ENCODE measurements around the gene TEPSIN.

Gene TEPSIN

DNA sequence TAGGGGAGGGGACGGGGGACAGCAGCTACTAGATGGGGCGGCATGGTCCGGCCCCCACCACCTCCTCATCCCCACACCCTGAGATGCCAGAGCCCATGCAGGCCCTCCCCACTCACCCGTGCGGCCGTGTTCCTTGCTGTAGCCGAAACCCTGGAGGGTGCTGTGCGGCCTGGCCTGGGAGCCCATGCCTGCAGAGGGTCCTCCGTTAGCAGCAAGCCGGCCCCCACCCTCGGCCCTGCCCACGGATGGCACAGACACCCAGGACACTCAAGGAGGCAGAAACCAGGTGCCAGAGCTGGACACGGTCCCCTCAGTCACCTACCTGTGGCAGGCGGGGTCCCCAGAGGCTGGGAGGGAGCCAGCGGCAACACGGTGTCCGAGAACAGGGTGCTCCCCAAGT is 5.5 kb downstream of the TEPSIN start:
- ATAC-seq, result no peak

GRCh38 chr17:81232616-81233241 is 6.1 kb downstream of the TEPSIN start:
- ATAC-seq, result no peak
- TF ChIP-seq ARNTL (CRISPR knock-in tag; IDR thresholded peaks at IDR 0.05; ENCODE audit: borderline replicate concordance, low read depth), result no peak
- TF ChIP-seq BACH2 (CRISPR knock-in tag; IDR thresholded peaks at IDR 0.05; ENCODE audit: borderline replicate concordance), result no peak
- TF ChIP-seq, protein P1, sequence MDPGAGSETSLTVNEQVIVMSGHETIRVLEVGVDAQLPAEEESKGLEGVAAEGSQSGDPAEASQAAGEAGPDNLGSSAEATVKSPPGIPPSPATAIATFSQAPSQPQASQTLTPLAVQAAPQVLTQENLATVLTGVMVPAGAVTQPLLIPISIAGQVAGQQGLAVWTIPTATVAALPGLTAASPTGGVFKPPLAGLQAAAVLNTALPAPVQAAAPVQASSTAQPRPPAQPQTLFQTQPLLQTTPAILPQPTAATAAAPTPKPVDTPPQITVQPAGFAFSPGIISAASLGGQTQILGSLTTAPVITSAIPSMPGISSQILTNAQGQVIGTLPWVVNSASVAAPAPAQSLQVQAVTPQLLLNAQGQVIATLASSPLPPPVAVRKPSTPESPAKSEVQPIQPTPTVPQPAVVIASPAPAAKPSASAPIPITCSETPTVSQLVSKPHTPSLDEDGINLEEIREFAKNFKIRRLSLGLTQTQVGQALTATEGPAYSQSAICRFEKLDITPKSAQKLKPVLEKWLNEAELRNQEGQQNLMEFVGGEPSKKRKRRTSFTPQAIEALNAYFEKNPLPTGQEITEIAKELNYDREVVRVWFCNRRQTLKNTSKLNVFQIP (CRISPR knock-in tag; IDR thresholded peaks at IDR 0.05; ENCODE audit: borderline replicate concordance, low read depth), result no peak
- no peak for TF ChIP-seq PPARA (CRISPR knock-in tag; IDR thresholded peaks at IDR 0.05; ENCODE audit: borderline replicate concordance)
- TF ChIP-seq, protein P2, sequence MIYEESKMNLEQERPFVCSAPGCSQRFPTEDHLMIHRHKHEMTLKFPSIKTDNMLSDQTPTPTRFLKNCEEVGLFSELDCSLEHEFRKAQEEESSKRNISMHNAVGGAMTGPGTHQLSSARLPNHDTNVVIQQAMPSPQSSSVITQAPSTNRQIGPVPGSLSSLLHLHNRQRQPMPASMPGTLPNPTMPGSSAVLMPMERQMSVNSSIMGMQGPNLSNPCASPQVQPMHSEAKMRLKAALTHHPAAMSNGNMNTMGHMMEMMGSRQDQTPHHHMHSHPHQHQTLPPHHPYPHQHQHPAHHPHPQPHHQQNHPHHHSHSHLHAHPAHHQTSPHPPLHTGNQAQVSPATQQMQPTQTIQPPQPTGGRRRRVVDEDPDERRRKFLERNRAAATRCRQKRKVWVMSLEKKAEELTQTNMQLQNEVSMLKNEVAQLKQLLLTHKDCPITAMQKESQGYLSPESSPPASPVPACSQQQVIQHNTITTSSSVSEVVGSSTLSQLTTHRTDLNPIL (CRISPR knock-in tag; IDR thresholded peaks at IDR 0.05; ENCODE audit: low read depth), result no peak
- no peak for TF ChIP-seq TCF4 (CRISPR knock-in tag; IDR thresholded peaks at IDR 0.05; ENCODE audit: borderline replicate concordance)
- no peak for TF ChIP-seq ZFP30 (CRISPR knock-in tag; IDR thresholded peaks at IDR 0.05)
- no peak for TF ChIP-seq ZNF565 (CRISPR knock-in tag; conservative IDR thresholded peaks at IDR 0.05; ENCODE audit: low read depth)
- TF ChIP-seq PATZ1 (CRISPR knock-in tag; IDR thresholded peaks at IDR 0.05; ENCODE audit: borderline replicate concordance), result no peak
- no peak for TF ChIP-seq ZNF8 (CRISPR knock-in tag; IDR thresholded peaks at IDR 0.05)
- TF ChIP-seq ZFP3 (CRISPR knock-in tag; IDR thresholded peaks at IDR 0.05), result no peak
- TF ChIP-seq OSR1 (CRISPR knock-in tag; IDR thresholded peaks at IDR 0.05), result no peak
- TF ChIP-seq SNAI2 (CRISPR knock-in tag; IDR thresholded peaks at IDR 0.05), result no peak

More for the DNA sequence above, 5.5 kb downstream of the TEPSIN start:
- TF ChIP-seq OSR1 (CRISPR knock-in tag; IDR thresholded peaks at IDR 0.05) (no peak), TOX (CRISPR knock-in tag; IDR thresholded peaks at IDR 0.05; ENCODE audit: borderline replicate concordance) (no peak), GLIS3 (CRISPR knock-in tag; IDR thresholded peaks at IDR 0.05) (no peak), ZC3H10 (CRISPR knock-in tag; IDR thresholded peaks at IDR 0.05) (no peak), ZNF565 (CRISPR knock-in tag; conservative IDR thresholded peaks at IDR 0.05; ENCODE audit: low read depth) (no peak), PATZ1 (CRISPR knock-in tag; IDR thresholded peaks at IDR 0.05; ENCODE audit: borderline replicate concordance) (no peak), ZNF8 (CRISPR knock-in tag; IDR thresholded peaks at IDR 0.05) (no peak), CSDC2 (CRISPR knock-in tag; IDR thresholded peaks at IDR 0.05) (no peak), BACH2 (CRISPR knock-in tag; IDR thresholded peaks at IDR 0.05; ENCODE audit: borderline replicate concordance) (no peak), RARB (CRISPR knock-in tag; IDR thresholded peaks at IDR 0.05) (no peak)
- TF ChIP-seq, protein P3, sequence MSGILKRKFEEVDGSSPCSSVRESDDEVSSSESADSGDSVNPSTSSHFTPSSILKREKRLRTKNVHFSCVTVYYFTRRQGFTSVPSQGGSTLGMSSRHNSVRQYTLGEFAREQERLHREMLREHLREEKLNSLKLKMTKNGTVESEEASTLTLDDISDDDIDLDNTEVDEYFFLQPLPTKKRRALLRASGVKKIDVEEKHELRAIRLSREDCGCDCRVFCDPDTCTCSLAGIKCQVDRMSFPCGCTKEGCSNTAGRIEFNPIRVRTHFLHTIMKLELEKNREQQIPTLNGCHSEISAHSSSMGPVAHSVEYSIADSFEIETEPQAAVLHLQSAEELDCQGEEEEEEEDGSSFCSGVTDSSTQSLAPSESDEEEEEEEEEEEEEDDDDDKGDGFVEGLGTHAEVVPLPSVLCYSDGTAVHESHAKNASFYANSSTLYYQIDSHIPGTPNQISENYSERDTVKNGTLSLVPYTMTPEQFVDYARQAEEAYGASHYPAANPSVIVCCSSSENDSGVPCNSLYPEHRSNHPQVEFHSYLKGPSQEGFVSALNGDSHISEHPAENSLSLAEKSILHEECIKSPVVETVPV (CRISPR knock-in tag; IDR thresholded peaks at IDR 0.05), result no peak
- TF ChIP-seq, protein P4, sequence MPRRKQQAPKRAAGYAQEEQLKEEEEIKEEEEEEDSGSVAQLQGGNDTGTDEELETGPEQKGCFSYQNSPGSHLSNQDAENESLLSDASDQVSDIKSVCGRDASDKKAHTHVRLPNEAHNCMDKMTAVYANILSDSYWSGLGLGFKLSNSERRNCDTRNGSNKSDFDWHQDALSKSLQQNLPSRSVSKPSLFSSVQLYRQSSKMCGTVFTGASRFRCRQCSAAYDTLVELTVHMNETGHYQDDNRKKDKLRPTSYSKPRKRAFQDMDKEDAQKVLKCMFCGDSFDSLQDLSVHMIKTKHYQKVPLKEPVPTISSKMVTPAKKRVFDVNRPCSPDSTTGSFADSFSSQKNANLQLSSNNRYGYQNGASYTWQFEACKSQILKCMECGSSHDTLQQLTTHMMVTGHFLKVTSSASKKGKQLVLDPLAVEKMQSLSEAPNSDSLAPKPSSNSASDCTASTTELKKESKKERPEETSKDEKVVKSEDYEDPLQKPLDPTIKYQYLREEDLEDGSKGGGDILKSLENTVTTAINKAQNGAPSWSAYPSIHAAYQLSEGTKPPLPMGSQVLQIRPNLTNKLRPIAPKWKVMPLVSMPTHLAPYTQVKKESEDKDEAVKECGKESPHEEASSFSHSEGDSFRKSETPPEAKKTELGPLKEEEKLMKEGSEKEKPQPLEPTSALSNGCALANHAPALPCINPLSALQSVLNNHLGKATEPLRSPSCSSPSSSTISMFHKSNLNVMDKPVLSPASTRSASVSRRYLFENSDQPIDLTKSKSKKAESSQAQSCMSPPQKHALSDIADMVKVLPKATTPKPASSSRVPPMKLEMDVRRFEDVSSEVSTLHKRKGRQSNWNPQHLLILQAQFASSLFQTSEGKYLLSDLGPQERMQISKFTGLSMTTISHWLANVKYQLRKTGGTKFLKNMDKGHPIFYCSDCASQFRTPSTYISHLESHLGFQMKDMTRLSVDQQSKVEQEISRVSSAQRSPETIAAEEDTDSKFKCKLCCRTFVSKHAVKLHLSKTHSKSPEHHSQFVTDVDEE (CRISPR knock-in tag; IDR thresholded peaks at IDR 0.05), result no peak
- TF ChIP-seq, protein P1 (CRISPR knock-in tag; IDR thresholded peaks at IDR 0.05; ENCODE audit: borderline replicate concordance, low read depth), result no peak

Measured in SK-N-SH treated with all-trans-retinoic acid at 6 μM for 48 hours (cell line).